CD14-positive monocyte (primary cell): ENCODE data around the gene TEC. TPM values are rescaled to one million over a fixed set of nuclear protein-coding genes. Genes with fewer than 3 reads are reported as not detected.

Experiments
- DNase-seq, 3 donors: peaks; one replicate each; pipeline ENCODE4 v3.0.0-alpha.2; 2011 to 2022
- H2AFZ ChIP-seq: 2 replicates; pipeline ENCODE4 v1.6.0; 2012; ENCODE audit warnings: mild to moderate bottlenecking, low read depth, low read length, inconsistent platforms; ENCODE audit not compliant: insufficient read depth, poor library complexity, severe bottlenecking
- H3K27ac ChIP-seq, 2 donors: 1 replicate in 1 of 2; 2 replicates in 1 of 2; pipeline ENCODE4 v1.5.1; 2012 to 2013; ENCODE audit warnings: low read length in 2 of 2, control low read depth in 1 of 2, inconsistent platforms in 1 of 2, low read depth in 1 of 2, mild to moderate bottlenecking in 1 of 2
- H3K27me3 ChIP-seq, 2 donors: one replicate each; pipeline versions ENCODE4 v1.6.0 to v1.6.1; 2011 to 2013; ENCODE audit warnings: low read length in 2 of 2; ENCODE audit not compliant: control insufficient read depth in 2 of 2, insufficient read depth in 2 of 2
- H3K36me3 ChIP-seq, 2 donors: replicated peaks in 1 of 2; 1 replicate in 1 of 2; 2 replicates in 1 of 2; pipeline versions ENCODE4 v1.5.1 to v1.6.1; 2012 to 2013; ENCODE audit warnings: low read length in 2 of 2, control low read depth in 1 of 2, inconsistent platforms in 1 of 2, mild to moderate bottlenecking in 1 of 2; ENCODE audit not compliant: insufficient read depth in 2 of 2, control insufficient read depth in 1 of 2
- H3K4me1 ChIP-seq, 2 donors: 1 replicate in 1 of 2; 2 replicates in 1 of 2; pipeline versions ENCODE4 v1.5.1 to v1.6.1; 2012 to 2013; ENCODE audit warnings: low read length in 2 of 2, control low read depth in 1 of 2, inconsistent platforms in 1 of 2, mild to moderate bottlenecking in 1 of 2, moderate library complexity in 1 of 2; ENCODE audit not compliant: insufficient read depth in 2 of 2, control insufficient read depth in 1 of 2
- H3K4me2 ChIP-seq: replicated peaks from 2 replicates; pipeline ENCODE3; 2012; ENCODE audit warnings: low read length, moderate library complexity, mild to moderate bottlenecking; ENCODE audit not compliant: poor library complexity, severe bottlenecking; ENCODE audit errors: extremely low read depth
- H3K4me3 ChIP-seq, 3 experiments: fragments of 200-600 bp in 1 of 3; sonication (generic) in 1 of 3; replicated peaks in 1 of 3; 1 replicate in 2 of 3; 2 replicates in 1 of 3; pipeline ENCODE4 v1.5.1; 2011 to 2013; ENCODE audit warnings: low read length in 3 of 3, mild to moderate bottlenecking in 3 of 3, control low read depth in 2 of 3, low read depth in 2 of 3, inconsistent platforms in 1 of 3, moderate library complexity in 1 of 3
- H3K79me2 ChIP-seq: 2 replicates; pipeline ENCODE4 v1.6.0; 2012; ENCODE audit warnings: mild to moderate bottlenecking, control low read depth, inconsistent platforms, low read length, moderate library complexity; ENCODE audit not compliant: insufficient read depth
- H3K9ac ChIP-seq: 2 replicates; pipeline ENCODE4 v1.6.0; 2017; ENCODE audit warnings: low read length, mild to moderate bottlenecking; ENCODE audit not compliant: insufficient read depth, poor library complexity, severe bottlenecking
- H3K9me3 ChIP-seq, 2 donors: replicated peaks in 1 of 2; 1 replicate in 1 of 2; 2 replicates in 1 of 2; pipeline versions ENCODE4 v1.5.1 to v1.6.1; 2012 to 2013; ENCODE audit warnings: low read length in 2 of 2, control low read depth in 1 of 2; ENCODE audit not compliant: control insufficient read depth in 1 of 2, insufficient read depth in 1 of 2
- H4K20me1 ChIP-seq: 2 replicates; pipeline ENCODE4 v1.6.0; 2012; ENCODE audit warnings: mild to moderate bottlenecking, low read length, control low read depth, moderate library complexity; ENCODE audit not compliant: insufficient read depth
- H3K27ac Mint-ChIP-seq, 7 donors: one replicate each; pipeline ENCODE4 v1.8.0; 2020; ENCODE audit warnings: mild to moderate bottlenecking in 7 of 7, mixed read lengths in 7 of 7, moderate library complexity in 6 of 7, inconsistent platforms in 2 of 7
- H3K27me3 Mint-ChIP-seq, 3 donors: one replicate each; pipeline ENCODE4 v1.8.0; 2021 to 2022; ENCODE audit warnings: low read depth in 3 of 3, mild to moderate bottlenecking in 3 of 3, mixed read lengths in 3 of 3, moderate library complexity in 3 of 3, inconsistent platforms in 1 of 3
- H3K36me3 Mint-ChIP-seq, 2 donors: one replicate each; pipeline ENCODE4 v1.8.0; 2020; ENCODE audit warnings: mixed read lengths in 2 of 2, inconsistent platforms in 1 of 2, mild to moderate bottlenecking in 1 of 2
- H3K4me1 Mint-ChIP-seq: one replicate; pipeline ENCODE4 v1.8.0; 2020; ENCODE audit warnings: mild to moderate bottlenecking, mixed read lengths
- H3K4me3 Mint-ChIP-seq, 2 donors: one replicate each; pipeline ENCODE4 v1.8.0; 2020; ENCODE audit warnings: mild to moderate bottlenecking in 2 of 2, mixed read lengths in 2 of 2, moderate library complexity in 1 of 2
- H3K9me3 Mint-ChIP-seq, 7 donors: one replicate each; pipeline ENCODE4 v1.8.0; 2020 to 2022; ENCODE audit warnings: mixed read lengths in 7 of 7, mild to moderate bottlenecking in 6 of 7, moderate library complexity in 6 of 7, inconsistent platforms in 2 of 7
- CTCF ChIP-seq: fragments of 200-600 bp; IDR thresholded peaks from one replicate; pipeline ENCODE4 v1.8.0; 2022; ENCODE audit warnings: antibody characterized with exemption, mild to moderate bottlenecking
- WGBS: methylation state at CpG from one replicate; pipeline ENCODE4 v1.1.5; 2013; ENCODE audit warnings: missing lambda C conversion rate; ENCODE audit not compliant: insufficient coverage; 5-methylcytosine and 5-hydroxymethylcytosine counted together
- intact Hi-C, 2 donors: fragments of 100-400 bp; cut with micrococcal nuclease; formaldehyde crosslinking; loops; one replicate each; pipeline versions ENCODE4 v1.15.0 to v1.15.1; 2023
- polyA plus RNA-seq, 3 donors: library from polyadenylated mRNA; depleted of rRNA in 1 of 3; unstranded in 2 of 3; stranded (reverse) in 1 of 3; fragments of 300-500 nt in 2 of 3; fragments of >200 nt in 1 of 3; fragmentation: Illumina TruSeq in 2 of 3; gene quantifications; 1 replicate in 2 of 3; 2 replicates in 1 of 3; pipeline ENCODE4 v1.2.3, GENCODE V29; 2012 to 2021

TEC gene
- polyA plus RNA-seq, 3 donors: 0.30 to 2.5 (median 0.73) TPM

DNA sequence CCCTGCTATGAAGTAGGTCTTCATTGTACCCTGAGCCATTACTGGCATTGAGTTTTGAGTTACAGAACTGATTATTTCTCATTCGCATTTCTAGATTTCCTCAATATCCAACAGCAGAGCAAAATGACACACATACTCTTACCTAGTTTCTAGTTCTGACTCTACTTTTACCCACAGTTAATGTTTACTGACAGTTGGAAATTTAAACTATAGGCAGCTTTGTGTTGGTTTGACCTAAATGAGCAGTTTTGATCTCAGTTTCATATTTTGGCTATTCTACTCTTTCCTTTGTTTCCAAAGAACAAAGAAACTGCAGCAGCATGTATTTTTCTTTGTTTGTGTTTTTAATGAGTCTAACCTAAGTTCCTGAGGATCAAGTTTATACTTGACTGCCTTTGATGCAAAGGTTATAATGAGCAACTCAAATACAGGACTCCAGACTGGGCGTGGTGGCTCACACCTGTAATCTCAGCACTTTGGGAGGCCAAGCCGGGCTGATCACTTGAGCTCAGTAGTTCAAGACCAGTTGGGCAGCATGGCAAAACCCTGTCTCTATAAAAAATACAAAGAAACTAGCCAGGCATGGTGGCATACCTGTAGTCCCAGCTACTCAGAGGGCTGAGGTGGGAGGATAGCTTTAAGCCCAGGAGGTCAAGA lies 166.0 kb downstream of the TEC start:
- Histone ChIP-seq H3K4me1 (no peaks in the 10 kb centered on the region), H3K27ac (no peak overlapping the region), H3K9me3 (no peaks in the 10 kb centered on the region), H3K27me3 (no peaks in the 10 kb centered on the region), H2AFZ (no peak overlapping the region), H3K79me2 (no peaks in the 10 kb centered on the region), H3K9ac (no peak overlapping the region), H3K4me2 (no peak overlapping the region), H3K36me3 (no peaks in the 10 kb centered on the region), H3K4me3 (no peak overlapping the region), H4K20me1 (no peaks in the 10 kb centered on the region)
- Mint-ChIP-seq H3K9me3 (no peaks in the 10 kb centered on the region), H3K4me3 (no peak overlapping the region), H3K27ac (no peak overlapping the region), H3K27me3 (peaks cover 0 to 4% (median 1%) of the 10 kb centered on the region in 3 donors), H3K36me3 (no peaks in the 10 kb centered on the region), H3K4me1 (no peaks in the 10 kb centered on the region)
- DNase-seq: no peak
- intact Hi-C loops: no loop called here
- no peak for TF ChIP-seq CTCF
- WGBS: 86% methylated on average over 3 of the region's 3 CpGs

GRCh38 chr4:48102303-48102702 lies 167.3 kb downstream of the TEC start:
- H3K79me2 ChIP-seq: no peaks in the 10 kb centered on the region
- Mint-ChIP-seq H3K27me3 (peaks cover 0 to 3% (median 2%) of the 10 kb centered on the region in 3 donors), H3K36me3 (no peaks in the 10 kb centered on the region), H3K4me1 (no peaks in the 10 kb centered on the region), H3K27ac (no peak overlapping the region), H3K9me3 (no peaks in the 10 kb centered on the region), H3K4me3 (no peak overlapping the region)
- DNase-seq: no peak
- TF ChIP-seq CTCF: no peak
- no peak overlapping the region for H3K4me2 ChIP-seq
- H4K20me1 ChIP-seq: no peaks in the 10 kb centered on the region
- no peaks in the 10 kb centered on the region for H3K9me3 ChIP-seq
- H3K36me3 ChIP-seq: no peaks in the 10 kb centered on the region
- H3K4me3 ChIP-seq: no peak overlapping the region
- no peak overlapping the region for H3K27ac ChIP-seq
- intact Hi-C loops: no loop called here
- WGBS: no CpG with 5 or more reads among the region's 3 CpGs
- no peak overlapping the region for H2AFZ ChIP-seq
- no peak overlapping the region for H3K9ac ChIP-seq
- no peaks in the 10 kb centered on the region for H3K27me3 ChIP-seq
- no peaks in the 10 kb centered on the region for H3K4me1 ChIP-seq
